NB4 (cell line): ENCODE data around the gene ARHGAP26.

Experiments
- DNase-seq: peaks from one replicate; pipeline ENCODE4 v3.0.0; 2010; ENCODE audit warnings: low read depth
- H3K4me3 ChIP-seq: one replicate; pipeline ENCODE4 v1.5.1; 2011; ENCODE audit warnings: mild to moderate bottlenecking, low read depth, low read length, moderate library complexity
- MYC ChIP-seq: IDR thresholded peaks from 2 replicates; pipeline ENCODE4 v1.6.1; 2011; ENCODE audit warnings: low read depth, low read length
- POLR2A ChIP-seq: IDR thresholded peaks from 2 replicates; pipeline ENCODE4 v1.6.1; 2011; ENCODE audit warnings: mild to moderate bottlenecking; ENCODE audit not compliant: insufficient read length; ENCODE audit errors: extremely low read depth
- TF ChIP-seq, protein P1 (sequence below): IDR thresholded peaks from 2 replicates; pipeline ENCODE4 v1.6.1; 2011; ENCODE audit warnings: low read depth, low read length
- TF ChIP-seq, protein P2 (sequence below): IDR thresholded peaks from one replicate; pipeline ENCODE4 v1.5.1; 2012; ENCODE audit warnings: low read depth, low read length

ARHGAP26 gene

DNA sequence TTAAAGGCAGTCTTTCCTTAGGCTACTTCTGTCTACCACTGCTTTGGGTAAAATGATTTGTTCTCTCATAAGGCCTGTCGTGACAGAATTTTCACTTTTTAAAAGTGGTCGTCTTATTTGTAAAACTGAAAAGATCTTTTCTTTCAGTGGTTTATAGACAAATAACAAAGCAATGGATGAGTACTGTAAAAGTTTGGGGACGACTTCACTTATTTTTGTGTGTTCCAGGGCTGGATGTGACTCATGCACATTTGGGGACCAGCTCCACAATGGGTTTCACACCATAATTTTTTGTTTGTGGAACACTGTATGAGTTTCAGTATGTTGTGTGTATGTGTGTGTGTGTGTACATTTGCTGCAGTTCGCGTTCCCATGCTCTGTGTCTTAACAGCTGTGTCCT is 53.6 kb downstream of the ARHGAP26 start:
- H3K4me3 ChIP-seq, result no peak overlapping the region
- TF ChIP-seq MYC, result no peak
- TF ChIP-seq, protein P1, sequence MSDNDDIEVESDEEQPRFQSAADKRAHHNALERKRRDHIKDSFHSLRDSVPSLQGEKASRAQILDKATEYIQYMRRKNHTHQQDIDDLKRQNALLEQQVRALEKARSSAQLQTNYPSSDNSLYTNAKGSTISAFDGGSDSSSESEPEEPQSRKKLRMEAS, result no peak
- no peak for TF ChIP-seq POLR2A
- TF ChIP-seq, protein P2, sequence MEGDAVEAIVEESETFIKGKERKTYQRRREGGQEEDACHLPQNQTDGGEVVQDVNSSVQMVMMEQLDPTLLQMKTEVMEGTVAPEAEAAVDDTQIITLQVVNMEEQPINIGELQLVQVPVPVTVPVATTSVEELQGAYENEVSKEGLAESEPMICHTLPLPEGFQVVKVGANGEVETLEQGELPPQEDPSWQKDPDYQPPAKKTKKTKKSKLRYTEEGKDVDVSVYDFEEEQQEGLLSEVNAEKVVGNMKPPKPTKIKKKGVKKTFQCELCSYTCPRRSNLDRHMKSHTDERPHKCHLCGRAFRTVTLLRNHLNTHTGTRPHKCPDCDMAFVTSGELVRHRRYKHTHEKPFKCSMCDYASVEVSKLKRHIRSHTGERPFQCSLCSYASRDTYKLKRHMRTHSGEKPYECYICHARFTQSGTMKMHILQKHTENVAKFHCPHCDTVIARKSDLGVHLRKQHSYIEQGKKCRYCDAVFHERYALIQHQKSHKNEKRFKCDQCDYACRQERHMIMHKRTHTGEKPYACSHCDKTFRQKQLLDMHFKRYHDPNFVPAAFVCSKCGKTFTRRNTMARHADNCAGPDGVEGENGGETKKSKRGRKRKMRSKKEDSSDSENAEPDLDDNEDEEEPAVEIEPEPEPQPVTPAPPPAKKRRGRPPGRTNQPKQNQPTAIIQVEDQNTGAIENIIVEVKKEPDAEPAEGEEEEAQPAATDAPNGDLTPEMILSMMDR, result no peak
- no peak for DNase-seq

DNA sequence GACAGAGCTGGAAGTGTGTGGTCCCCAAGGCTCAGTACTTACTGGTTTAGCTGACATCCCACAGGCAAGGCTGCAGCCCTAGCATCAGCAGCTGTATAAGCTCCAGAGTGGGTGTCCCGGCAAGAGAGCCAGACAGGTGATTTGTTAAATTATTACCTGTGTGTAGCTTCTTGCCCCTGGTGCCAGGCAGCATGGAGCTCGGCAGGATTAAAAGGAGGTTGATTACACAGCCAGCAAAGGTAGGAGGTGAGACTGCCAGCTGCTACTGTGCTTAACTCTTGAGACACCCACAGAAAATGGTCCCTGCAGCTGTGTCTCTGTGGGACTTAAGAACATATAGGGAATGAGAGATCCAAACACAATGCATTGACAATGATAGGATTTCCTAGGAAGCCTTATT is 54.2 kb downstream of the ARHGAP26 start:
- TF ChIP-seq POLR2A (no peak), MYC (no peak)
- TF ChIP-seq, protein P1, result no peak
- TF ChIP-seq, protein P2, result no peak
- DNase-seq, result no peak
- no peak overlapping the region for H3K4me3 ChIP-seq

DNA sequence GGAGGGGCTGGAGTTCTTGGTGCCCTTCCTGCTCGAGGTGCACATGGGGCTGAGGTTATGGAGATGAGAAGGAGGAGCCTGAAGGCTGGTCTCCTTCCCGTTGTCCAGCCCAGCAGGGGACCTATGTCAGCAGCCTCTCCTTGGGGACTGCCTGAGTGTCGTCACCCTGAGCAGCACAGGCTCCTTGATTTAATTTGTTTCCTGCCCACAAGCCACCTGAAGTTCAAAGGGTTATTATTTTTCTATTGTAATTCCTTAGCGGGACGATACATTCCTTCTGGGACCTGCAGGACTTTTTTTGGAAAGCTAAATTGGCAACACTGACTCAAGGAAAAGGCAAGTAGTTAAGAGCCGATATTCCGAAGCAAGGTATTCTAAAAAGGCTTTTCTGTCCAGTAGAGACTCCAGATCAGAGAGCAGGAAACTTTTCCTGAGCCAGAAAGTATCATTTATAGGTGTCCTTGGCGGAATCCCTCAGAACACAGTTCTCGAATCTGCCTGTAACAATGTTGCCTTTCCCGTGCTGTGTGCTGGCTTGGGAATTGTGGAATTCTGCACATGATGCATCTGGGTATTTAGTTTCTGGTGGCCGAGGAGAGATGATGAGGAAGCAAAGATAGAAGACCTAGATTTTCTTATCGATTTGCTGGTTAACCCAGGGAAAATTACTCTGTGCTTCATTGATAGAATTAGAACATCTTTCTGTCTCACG is 55.4 kb downstream of the ARHGAP26 start:
- peak; percentile 89 for DNase-seq
- TF ChIP-seq POLR2A (no peak), MYC (no peak; the same call in 1 of the 2 replicates)
- TF ChIP-seq, protein P1, result no peak
- TF ChIP-seq, protein P2, result no peak

DNA sequence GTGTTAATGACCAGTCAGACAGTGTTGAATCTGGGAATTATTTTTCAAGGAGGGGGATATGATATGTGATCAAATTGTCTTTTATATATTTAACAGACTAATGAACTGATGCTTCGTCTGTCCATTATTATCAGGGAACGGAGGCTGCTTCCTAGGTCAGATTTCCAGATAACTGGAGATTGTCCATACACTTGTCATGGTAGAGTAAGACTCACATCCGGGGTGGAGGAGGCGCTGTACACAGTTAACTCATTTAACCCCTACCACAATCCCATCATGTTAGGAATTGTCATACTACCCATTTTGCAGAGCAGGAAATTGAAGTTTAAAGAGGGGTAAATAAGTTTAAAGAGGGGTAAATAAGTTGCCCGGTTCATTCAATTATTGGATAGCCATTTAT is 55.9 kb downstream of the ARHGAP26 start:
- DNase-seq, result no peak
- H3K4me3 ChIP-seq, result no peak overlapping the region
- TF ChIP-seq, protein P1, result no peak
- TF ChIP-seq, protein P2, result no peak
- TF ChIP-seq MYC (no peak), POLR2A (no peak)

More for the DNA sequence above, 55.4 kb downstream of the ARHGAP26 start:
- H3K4me3 ChIP-seq, result no peak overlapping the region

DNA sequence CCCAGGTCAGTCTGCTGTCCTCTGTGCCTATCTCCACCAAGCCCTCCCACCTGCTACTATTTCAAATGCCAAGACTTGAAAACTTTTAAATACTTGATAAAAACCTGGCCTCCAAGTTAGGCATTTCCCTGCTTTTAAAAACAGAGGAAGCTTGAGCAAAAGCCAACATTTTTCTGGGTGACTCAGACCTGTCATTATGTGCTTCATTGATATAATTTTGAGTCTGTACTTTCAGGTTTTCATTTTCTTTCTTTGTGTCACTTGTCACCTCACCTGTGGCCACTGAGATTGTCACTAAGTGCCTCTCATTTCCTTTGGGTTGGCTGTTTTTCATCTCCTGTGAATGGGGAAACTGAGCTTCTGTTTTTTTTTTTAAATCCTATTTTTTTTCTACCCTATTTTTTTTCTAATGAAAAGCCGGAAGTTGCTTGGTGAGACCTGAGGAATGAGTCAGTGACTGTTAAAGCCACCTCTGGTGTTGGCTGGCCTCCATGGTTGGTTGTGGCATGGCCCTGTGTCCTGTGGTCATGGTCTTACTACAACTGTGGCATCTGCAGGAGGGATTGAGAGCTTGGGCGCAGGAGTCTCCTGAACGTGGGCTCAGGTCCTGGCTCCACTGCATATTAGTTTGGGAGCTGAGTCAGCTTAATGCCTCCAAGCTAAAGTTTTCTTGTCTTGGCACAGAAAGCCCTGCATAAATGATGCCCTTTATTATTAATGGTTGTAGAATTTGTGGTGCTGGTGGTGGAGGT is 56.7 kb downstream of the ARHGAP26 start:
- no peak overlapping the region for H3K4me3 ChIP-seq

More for the DNA sequence above, 56.7 kb downstream of the ARHGAP26 start:
- DNase-seq, result peak; percentile 90
- TF ChIP-seq POLR2A, result no peak
- TF ChIP-seq, protein P2, result no peak
- no peak for TF ChIP-seq MYC
- TF ChIP-seq, protein P1, result no peak
